RWPE1 (cell line): ENCODE measurements around the gene CRYL1.

Experiments used
- CTCF ChIA-PET: fragments of 350-600 bp; sonication (Branson Sonifier 250); formaldehyde crosslinking; extraction: SDS; loops from one replicate; lab custom pipeline; 2021; lab: Yijun Ruan, JAX
- POLR2A ChIA-PET: fragments of 400-600 bp; formaldehyde crosslinking; extraction: SDS; loops from one replicate; lab custom pipeline; 2020; ENCODE audit warnings: antibody characterized with exemption; ENCODE audit not compliant: low non-redundant PET; lab: Yijun Ruan, JAX
- DNase-seq: peaks from one replicate; pipeline ENCODE4 v3.0.0; 2012; ENCODE audit warnings: low spot score
- H3K27ac ChIP-seq: fragments of 450-650 bp; 2 replicates; pipeline ENCODE4 v1.5.1; 2017
- TF ChIP-seq, protein P1 (sequence below): fragments of 450-650 bp; conservative IDR thresholded peaks from 2 replicates; pipeline ENCODE4 v1.5.1; 2017; ENCODE audit warnings: low read depth, mild to moderate bottlenecking

CRYL1 gene

DNA sequence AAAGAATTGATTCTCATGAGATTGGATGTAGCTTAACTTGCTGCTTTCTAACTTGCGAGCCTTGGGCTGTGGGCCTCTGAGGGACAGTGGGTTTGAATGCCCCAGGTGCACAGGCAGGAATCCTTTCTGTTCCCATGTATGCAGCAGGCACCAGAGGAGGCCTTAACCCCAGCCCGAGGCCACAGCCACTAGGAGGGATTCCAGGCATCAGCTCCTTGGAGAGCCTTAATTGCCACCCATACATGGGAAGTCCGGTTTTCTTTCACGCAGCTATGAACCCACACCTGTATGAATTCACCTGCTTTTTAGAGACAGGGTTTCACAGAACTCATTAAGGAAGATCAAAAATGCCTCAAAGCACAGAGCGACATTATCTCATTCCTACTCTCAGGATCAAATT, 117.9 kb downstream of the CRYL1 start:
- POLR2A ChIA-PET = no interaction called here
- H3K27ac ChIP-seq = peak overlapping the region; percentile 2; the same call in 1 of the 2 replicates
- DNase-seq = no peak
- CTCF ChIA-PET = interaction anchor here (0.6 to 0.8 kb wide), 3 partner anchors 34 to 659 kb away, joined by 3 read pairs; no protein-coding TSS in a partner anchor
- TF ChIP-seq, protein P1, sequence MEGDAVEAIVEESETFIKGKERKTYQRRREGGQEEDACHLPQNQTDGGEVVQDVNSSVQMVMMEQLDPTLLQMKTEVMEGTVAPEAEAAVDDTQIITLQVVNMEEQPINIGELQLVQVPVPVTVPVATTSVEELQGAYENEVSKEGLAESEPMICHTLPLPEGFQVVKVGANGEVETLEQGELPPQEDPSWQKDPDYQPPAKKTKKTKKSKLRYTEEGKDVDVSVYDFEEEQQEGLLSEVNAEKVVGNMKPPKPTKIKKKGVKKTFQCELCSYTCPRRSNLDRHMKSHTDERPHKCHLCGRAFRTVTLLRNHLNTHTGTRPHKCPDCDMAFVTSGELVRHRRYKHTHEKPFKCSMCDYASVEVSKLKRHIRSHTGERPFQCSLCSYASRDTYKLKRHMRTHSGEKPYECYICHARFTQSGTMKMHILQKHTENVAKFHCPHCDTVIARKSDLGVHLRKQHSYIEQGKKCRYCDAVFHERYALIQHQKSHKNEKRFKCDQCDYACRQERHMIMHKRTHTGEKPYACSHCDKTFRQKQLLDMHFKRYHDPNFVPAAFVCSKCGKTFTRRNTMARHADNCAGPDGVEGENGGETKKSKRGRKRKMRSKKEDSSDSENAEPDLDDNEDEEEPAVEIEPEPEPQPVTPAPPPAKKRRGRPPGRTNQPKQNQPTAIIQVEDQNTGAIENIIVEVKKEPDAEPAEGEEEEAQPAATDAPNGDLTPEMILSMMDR = no peak

DNA sequence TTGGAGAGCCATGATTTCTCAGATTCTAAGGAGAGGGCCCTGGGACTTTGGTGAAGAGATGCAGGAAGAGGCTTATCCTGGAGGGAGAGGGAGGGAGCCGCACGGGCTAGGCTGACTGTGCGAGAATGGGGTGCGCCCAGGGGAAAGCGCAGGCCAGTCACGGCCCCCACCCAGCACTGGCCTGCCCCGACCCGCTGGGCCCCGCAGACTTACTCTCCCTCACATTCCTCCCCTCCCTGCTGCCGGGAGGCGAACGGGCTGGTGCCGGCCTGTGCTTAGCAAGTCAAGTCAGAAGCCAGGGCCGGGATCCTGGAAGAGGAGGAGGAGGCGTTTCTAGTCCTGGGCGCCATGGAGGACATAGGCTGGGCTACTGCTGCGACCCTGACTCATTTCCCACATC, 120.0 kb downstream of the CRYL1 start:
- peak overlapping the region; percentile 92 for H3K27ac ChIP-seq
- DNase-seq = peak; percentile 81
- TF ChIP-seq, protein P1 = no peak
- CTCF ChIA-PET = no interaction called here
- POLR2A ChIA-PET = no interaction called here

GRCh38 chr13:20404488-20405222, 121.0 kb downstream of the CRYL1 start:
- H3K27ac ChIP-seq = peak overlapping the region; percentile 92
- CTCF ChIA-PET = interaction anchor here (0.6 kb wide), 2 partner anchors 117 to 491 kb away, joined by 3 to 7 read pairs; no protein-coding TSS in a partner anchor
- no peak for DNase-seq
- POLR2A ChIA-PET = no interaction called here
- TF ChIP-seq, protein P1 = no peak

DNA sequence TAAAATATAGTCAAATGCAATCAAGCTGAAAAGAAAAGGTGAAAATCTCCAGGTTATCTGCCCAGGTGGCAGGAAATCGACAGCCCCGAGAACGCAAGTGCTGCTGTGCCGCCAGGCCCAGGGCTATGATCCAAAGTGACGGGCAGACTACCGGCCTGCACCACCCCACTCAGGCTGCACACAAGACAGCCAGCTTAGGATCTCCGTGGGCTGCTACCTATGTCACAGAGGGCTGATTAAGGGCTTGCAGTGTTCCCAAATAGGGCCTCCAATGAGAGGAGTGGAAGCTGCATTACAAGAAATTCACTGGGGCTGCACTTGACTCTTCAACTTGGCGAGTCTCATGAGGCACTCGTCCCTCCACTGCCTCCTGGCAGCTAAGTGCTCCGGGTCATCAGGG, 121.8 kb downstream of the CRYL1 start:
- POLR2A ChIA-PET = no interaction called here
- DNase-seq = no peak
- TF ChIP-seq, protein P1 = no peak
- H3K27ac ChIP-seq = peak overlapping the region; percentile 92
- CTCF ChIA-PET = no interaction called here

GRCh38 chr13:20402881-20403280, 122.8 kb downstream of the CRYL1 start:
- TF ChIP-seq, protein P1 = no peak
- DNase-seq = no peak
- CTCF ChIA-PET = interaction anchor here (0.6 to 1.2 kb wide), 2 partner anchors 24 to 712 kb away, joined by 3 read pairs; no protein-coding TSS in a partner anchor
- H3K27ac ChIP-seq = peak overlapping the region; percentile 94
- POLR2A ChIA-PET = no interaction called here

DNA sequence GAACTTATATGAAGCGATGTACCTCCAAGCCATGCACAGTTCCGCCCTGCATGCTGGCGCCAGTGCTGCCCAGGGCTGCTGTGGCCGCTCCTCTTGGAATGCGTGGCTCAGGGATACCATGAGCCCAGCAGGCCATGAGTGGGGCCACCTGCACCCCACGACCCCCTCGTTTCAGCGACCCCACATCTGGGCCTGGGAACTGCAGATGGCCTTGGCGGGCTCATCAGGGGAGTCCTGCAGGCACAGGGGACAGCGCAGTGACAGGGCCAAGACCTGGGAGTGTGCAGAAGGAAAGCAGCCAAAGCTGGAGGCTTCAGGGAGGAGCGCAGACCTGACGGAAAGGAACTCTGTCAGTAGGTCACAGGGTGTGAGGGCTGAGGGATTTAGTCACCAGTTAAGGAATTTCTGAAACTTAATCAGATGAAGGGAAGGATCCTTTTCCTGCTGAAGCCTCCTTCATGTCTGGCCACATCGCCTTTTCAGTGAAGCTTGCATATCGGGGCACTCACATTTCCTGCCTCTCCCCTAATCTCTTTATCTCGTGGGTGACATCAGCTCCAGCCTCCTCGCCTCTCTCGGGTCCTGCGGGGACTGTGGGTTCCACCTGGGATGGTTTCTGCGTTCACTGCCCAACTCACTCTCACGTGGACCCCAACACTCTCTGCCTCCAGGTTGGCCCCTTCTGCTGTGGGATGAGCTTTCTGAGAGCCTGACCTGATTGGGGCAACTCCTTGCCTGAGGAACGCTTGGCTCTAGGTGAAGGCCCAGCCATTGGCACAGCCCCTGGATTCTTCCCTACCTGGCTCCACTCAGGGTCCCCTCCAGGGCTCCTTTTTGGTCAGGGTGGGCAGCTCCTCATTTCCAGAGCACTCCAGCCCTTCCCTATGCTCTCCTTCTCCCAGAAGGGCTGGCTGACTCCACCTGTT, 123.5 kb downstream of the CRYL1 start:
- ChIA-PET CTCF (interaction anchor here (0.6 to 1.2 kb wide), 2 partner anchors 23 to 713 kb away, joined by 3 read pairs; no protein-coding TSS in a partner anchor), POLR2A (no interaction called here)
- H3K27ac ChIP-seq = peak overlapping the region; percentile 94
- TF ChIP-seq, protein P1 = no peak
- DNase-seq = peak; percentile 77
